ENCODE results near the gene WDR91.

Gene WDR91

GRCh38 chr7:135170274-135170997 lies 40.9 kb downstream of the WDR91 start, which contains the start of gene CYREN:
Gene CYREN (minus strand): TSS chr7:135170707. CDS start chr7:135168922, 1,785 bp downstream.
- peaks cover 7% of the 10 kb centered on the region; the same call in 1 of the 2 replicates for H3K36me3 ChIP-seq (ENCODE audit: insufficient read depth)
- peak within 1 kb of the TSS; percentile 86 for H2AFZ ChIP-seq (ENCODE audit: low read depth)
- peak within 1 kb of the TSS; percentile 65 for H3K4me3 ChIP-seq (IDR thresholded peaks at IDR 0.05; ENCODE audit: insufficient read depth, low read depth, low read length)
- peaks cover 30% of the 10 kb centered on the region for H3K79me2 ChIP-seq (ENCODE audit: insufficient read depth, low read depth)
- TF ChIP-seq CTCF (conservative IDR thresholded peaks at IDR 0.05; ENCODE audit: low read depth, low read length) = peak; percentile 79
- peak within 1 kb of the TSS; percentile 84 for H3K27ac ChIP-seq
- no peaks in the 10 kb centered on the region for H3K27me3 ChIP-seq (ENCODE audit: insufficient read depth, low read depth)
- no peaks in the 10 kb centered on the region for H4K20me1 ChIP-seq (ENCODE audit: insufficient read depth)
- H3K9ac ChIP-seq = peak within 1 kb of the TSS; percentile 90
- H3K4me1 ChIP-seq (ENCODE audit: low read depth, poor library complexity, severe bottlenecking) = peaks cover 28% of the 10 kb centered on the region
- peak within 1 kb of the TSS; percentile 65 for H3K4me2 ChIP-seq

- H3K4me3 ChIP-seq (IDR thresholded peaks at IDR 0.05; ENCODE audit: insufficient read depth, low read depth, low read length) = peak overlapping the region; percentile 65
- H3K79me2 ChIP-seq (ENCODE audit: insufficient read depth, low read depth) = peaks cover 30% of the 10 kb centered on the region
- H3K36me3 ChIP-seq (ENCODE audit: insufficient read depth) = peaks cover 7% of the 10 kb centered on the region; the same call in 1 of the 2 replicates
- no peaks in the 10 kb centered on the region for H3K27me3 ChIP-seq (ENCODE audit: insufficient read depth, low read depth)
- H3K4me1 ChIP-seq (ENCODE audit: low read depth, poor library complexity, severe bottlenecking) = peaks cover 28% of the 10 kb centered on the region
- H2AFZ ChIP-seq (ENCODE audit: low read depth) = peak overlapping the region; percentile 86
- H3K27ac ChIP-seq = peak overlapping the region; percentile 84
- no peak for TF ChIP-seq CTCF (conservative IDR thresholded peaks at IDR 0.05; ENCODE audit: low read depth, low read length)
- H4K20me1 ChIP-seq (ENCODE audit: insufficient read depth) = no peaks in the 10 kb centered on the region
- H3K4me2 ChIP-seq = peak overlapping the region; percentile 65
- H3K9ac ChIP-seq = peak overlapping the region; percentile 90
Observed at GRCh38 chr7:135169964-135170273, 41.4 kb downstream of the WDR91 start.

- Histone ChIP-seq H3K4me3 (IDR thresholded peaks at IDR 0.05; ENCODE audit: insufficient read depth, low read depth, low read length) (peak overlapping the region; percentile 65), H3K4me2 (peak overlapping the region; percentile 65), H3K27ac (peak overlapping the region; percentile 84), H3K79me2 (ENCODE audit: insufficient read depth, low read depth) (peaks cover 30% of the 10 kb centered on the region), H2AFZ (ENCODE audit: low read depth) (peak overlapping the region; percentile 86; the same call in 1 of the 2 replicates), H3K4me1 (ENCODE audit: low read depth, poor library complexity, severe bottlenecking) (peaks cover 28% of the 10 kb centered on the region), H4K20me1 (ENCODE audit: insufficient read depth) (no peaks in the 10 kb centered on the region), H3K9ac (peak overlapping the region; percentile 90), H3K27me3 (ENCODE audit: insufficient read depth, low read depth) (no peaks in the 10 kb centered on the region), H3K36me3 (ENCODE audit: insufficient read depth) (peaks cover 7% of the 10 kb centered on the region; the same call in 1 of the 2 replicates)
- TF ChIP-seq CTCF (conservative IDR thresholded peaks at IDR 0.05; ENCODE audit: low read depth, low read length) = peak; percentile 87
Observed at GRCh38 chr7:135169141-135169963, 42.0 kb downstream of the WDR91 start.

GRCh38 chr7:135168489-135169140 lies 42.7 kb downstream of the WDR91 start:
- no peak for TF ChIP-seq CTCF (conservative IDR thresholded peaks at IDR 0.05; ENCODE audit: low read depth, low read length)
- H3K4me3 ChIP-seq (IDR thresholded peaks at IDR 0.05; ENCODE audit: insufficient read depth, low read depth, low read length) = no peak overlapping the region
- H3K4me1 ChIP-seq (ENCODE audit: low read depth, poor library complexity, severe bottlenecking) = peaks cover 35% of the 10 kb centered on the region
- no peak overlapping the region for H2AFZ ChIP-seq (ENCODE audit: low read depth)
- H3K27ac ChIP-seq = peak overlapping the region; percentile 84
- peaks cover 30% of the 10 kb centered on the region for H3K79me2 ChIP-seq (ENCODE audit: insufficient read depth, low read depth)
- no peaks in the 10 kb centered on the region for H3K27me3 ChIP-seq (ENCODE audit: insufficient read depth, low read depth)
- no peaks in the 10 kb centered on the region for H4K20me1 ChIP-seq (ENCODE audit: insufficient read depth)
- peaks cover 7% of the 10 kb centered on the region; the same call in 1 of the 2 replicates for H3K36me3 ChIP-seq (ENCODE audit: insufficient read depth)
- H3K4me2 ChIP-seq = peak overlapping the region; percentile 65
- peak overlapping the region; percentile 90; the same call in 1 of the 2 replicates for H3K9ac ChIP-seq

All from KMS-11 (cell line).